NCI-H510A (cell line): Measurements from ENCODE around the gene OR1J1.

Experiments used
- DNase-seq: peaks from one replicate; lab custom pipeline; 2025; lab: John Stamatoyannopoulos, UW

OR1J1 gene

DNA sequence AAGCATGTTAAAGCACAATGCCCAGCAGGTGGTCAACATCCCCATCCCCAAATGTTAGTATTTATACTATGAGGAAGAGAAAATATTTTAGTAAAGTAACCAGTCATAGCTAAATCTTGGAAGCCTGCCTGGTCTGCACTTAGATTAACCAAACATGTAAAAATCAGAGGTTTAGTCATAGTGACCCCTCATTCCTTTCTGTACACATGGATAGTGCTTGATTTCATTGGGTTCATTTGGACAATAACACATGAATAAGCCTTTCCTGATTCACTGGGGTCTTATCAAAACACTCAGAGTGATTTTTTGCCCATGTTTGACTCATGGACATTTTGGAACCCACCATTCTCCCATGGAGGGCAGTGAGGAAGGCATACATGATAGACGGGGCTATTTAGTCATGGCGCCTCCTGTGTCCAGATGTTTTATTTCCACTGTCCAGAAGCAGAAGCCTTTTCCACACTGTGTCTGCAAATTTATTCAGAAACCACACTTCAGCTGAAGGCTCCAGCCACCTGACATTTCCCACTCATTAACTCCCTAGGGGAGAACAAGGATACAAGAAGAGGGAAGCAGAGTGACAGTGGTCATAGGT, 32.5 kb downstream of the OR1J1 start:
- DNase-seq = no peak

DNA sequence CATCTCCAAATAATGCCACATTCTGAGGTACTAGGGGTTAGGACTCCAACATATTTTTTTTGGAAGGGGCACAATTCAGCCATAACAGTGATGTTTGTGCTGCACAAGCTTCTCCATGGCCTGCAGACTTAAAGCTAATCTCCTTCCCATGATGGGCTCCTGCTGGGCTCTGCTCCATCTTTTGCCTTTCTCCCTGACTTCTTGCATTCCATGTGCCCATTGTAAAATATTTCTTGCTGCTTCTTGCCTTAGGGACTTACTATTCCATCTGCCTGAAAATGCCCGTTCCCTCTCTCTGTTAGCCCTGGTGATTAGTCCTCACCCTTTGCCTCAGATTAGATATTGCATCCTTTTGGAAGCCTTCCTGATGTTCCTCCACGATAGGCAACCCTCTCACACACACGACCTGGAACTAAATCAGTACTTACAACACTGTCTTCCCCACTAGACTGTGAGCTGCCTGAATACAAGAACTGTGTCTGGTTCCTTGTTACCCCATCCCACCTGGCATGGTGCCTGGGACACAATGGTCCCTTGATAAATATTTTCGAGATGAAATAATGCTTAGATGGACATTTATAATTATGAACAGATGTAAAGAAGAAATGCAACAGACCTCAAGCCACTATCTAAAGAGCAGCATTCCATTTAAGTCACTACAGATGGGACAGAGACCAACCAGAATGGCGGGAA, 33.5 kb downstream of the OR1J1 start:
- no peak for DNase-seq

DNA sequence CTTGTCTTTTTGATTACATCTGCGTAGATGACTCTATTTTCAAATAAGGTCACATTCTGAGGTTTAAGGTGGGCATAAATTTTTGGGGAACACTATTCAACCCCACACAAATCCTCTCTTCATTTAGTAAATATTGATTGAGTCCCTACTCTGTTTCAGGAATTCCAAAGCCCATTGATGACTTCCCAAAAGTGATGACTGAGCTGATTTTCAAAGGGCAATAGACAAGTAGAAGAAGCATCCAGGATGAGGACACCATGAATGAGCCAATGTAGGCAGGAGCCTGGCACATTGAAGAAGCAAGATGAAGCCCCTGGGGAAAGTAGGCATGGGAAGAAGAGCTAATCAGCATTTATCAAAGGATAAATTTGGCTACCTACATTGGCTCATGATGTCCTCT, 35.2 kb downstream of the OR1J1 start:
- DNase-seq = no peak
